Measurements from ENCODE around the gene NTMT2. TPM values are rescaled to one million over a fixed set of nuclear protein-coding genes. Genes with fewer than 3 reads are reported as not detected.
"Not testable (repeated sequence)": the region's sequence is repeated elsewhere in the genome, so short reads cannot be mapped to it uniquely, and the experiment has no call there.

Gene NTMT2
- total RNA-seq: not detected in 2 replicates

- intact Hi-C loops (cut with micrococcal nuclease): no loop called here
Measured at GRCh38 chr1:170145770-170146676, at the start of gene NTMT2. TSS of gene NTMT2 (plus strand) at chr1:170145959. CDS start at chr1:170146108, 149 bp downstream.

GRCh38 chr1:170095976-170096748 is 49.6 kb upstream of the NTMT2 start:
- intact Hi-C loops (cut with micrococcal nuclease): no loop called here

GRCh38 chr1:170096806-170097340 is 48.9 kb upstream of the NTMT2 start:
- intact Hi-C loops (cut with micrococcal nuclease): no loop called here

GRCh38 chr1:170097449-170097948 is 48.3 kb upstream of the NTMT2 start:
- intact Hi-C loops (cut with micrococcal nuclease): no loop called here

- intact Hi-C loops (cut with micrococcal nuclease): not testable (repeated sequence)
Measured at GRCh38 chr1:170113140-170113539, 32.6 kb upstream of the NTMT2 start.

- intact Hi-C loops (cut with micrococcal nuclease): no loop called here
Measured at GRCh38 chr1:170114906-170115305, 30.9 kb upstream of the NTMT2 start.

DNA sequence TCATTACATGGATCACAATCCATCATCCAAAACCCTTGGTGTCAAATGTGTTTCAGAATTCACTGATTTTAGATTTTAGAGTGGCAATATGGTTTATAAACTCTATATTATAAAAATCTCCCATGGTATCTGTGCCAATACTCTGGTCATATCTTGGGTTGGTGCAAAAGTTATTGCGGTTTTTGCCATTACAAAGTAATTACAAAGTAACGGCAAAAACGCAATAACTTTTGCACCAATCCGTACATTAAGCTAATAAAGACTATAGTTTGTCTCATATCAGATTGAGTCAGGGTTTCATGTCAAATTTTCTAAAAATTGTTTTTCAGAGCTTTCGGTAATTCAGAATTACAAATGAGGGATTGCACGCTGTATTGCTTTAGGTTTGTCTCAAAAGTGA is 23.4 kb upstream of the NTMT2 start:
- intact Hi-C loops (cut with micrococcal nuclease): no loop called here

- intact Hi-C loops (cut with micrococcal nuclease): no loop called here
Measured at GRCh38 chr1:170125269-170125668, 20.5 kb upstream of the NTMT2 start.

GRCh38 chr1:170126696-170127095 is 19.1 kb upstream of the NTMT2 start:
- intact Hi-C loops (cut with micrococcal nuclease): no loop called here

DNA sequence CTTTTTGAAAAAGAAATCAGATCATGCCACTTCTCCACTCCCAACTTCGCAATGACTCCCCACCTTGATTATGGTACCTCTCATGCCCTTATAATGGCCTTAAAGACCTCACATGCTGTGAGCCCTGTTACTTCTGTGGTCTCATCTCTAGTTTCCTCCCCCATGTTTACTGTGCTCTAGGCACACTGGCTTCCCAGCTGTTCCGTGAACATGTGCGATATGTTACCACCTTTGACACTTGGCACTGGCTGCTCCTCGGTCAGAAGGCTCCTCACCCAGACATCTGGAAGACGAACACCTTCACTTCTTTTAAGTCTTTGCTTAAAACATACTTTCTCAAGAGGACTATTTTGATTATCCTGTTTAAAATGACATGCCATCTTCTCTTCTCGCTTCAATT is 14.3 kb upstream of the NTMT2 start:
- intact Hi-C loops (cut with micrococcal nuclease): no loop called here

GRCh38 chr1:170131984-170132383 is 13.8 kb upstream of the NTMT2 start:
- intact Hi-C loops (cut with micrococcal nuclease): no loop called here

- intact Hi-C loops (cut with micrococcal nuclease): no loop called here
Measured at GRCh38 chr1:170133766-170134495, 11.8 kb upstream of the NTMT2 start.

- intact Hi-C loops (cut with micrococcal nuclease): no loop called here
Measured at GRCh38 chr1:170134521-170134920, 11.2 kb upstream of the NTMT2 start.

DNA sequence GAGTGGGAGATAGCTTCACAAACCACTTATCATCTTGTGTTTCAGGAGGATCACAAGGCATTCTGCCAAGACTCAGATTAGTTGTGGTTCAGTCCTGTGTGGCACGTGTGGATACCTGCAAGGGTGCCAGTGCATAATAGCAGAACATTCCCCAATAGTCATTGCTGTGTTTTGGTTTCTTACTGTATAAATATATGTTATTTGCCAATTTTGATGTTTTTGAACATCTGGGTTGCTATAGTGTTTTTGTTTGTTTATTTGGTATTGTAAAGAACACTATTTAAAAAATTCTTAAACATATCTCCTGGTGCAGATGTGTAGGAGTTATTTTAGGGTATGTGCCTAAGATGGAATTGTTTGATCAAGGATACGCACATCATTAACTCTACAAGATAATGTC is 5.4 kb upstream of the NTMT2 start:
- intact Hi-C loops (cut with micrococcal nuclease): no loop called here

DNA sequence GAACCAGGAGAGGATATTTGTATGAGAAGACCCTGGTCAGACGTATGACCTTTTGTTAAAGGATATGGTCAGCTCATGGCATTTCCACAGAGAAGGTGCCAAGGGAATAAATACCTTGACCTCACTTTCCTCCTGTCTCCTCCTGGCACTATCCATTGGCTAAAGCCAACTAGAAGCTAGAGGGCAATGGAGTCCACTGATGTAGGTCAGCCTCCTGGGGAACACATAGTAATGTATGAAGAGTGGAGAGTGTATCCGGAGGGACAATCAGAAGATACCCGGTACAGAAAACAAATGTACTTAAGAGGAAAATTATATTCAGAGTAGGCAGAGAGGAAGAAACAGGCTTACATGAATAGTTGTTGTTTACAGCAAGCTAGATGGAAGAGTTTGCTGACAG is 698 bp upstream of the NTMT2 start:
- intact Hi-C loops (cut with micrococcal nuclease): no loop called here

GRCh38 chr1:170146720-170147263 is 1.0 kb downstream of the NTMT2 start:
- intact Hi-C loops (cut with micrococcal nuclease): no loop called here

GRCh38 chr1:170149241-170149640 is 3.5 kb downstream of the NTMT2 start:
- intact Hi-C loops (cut with micrococcal nuclease): no loop called here

DNA sequence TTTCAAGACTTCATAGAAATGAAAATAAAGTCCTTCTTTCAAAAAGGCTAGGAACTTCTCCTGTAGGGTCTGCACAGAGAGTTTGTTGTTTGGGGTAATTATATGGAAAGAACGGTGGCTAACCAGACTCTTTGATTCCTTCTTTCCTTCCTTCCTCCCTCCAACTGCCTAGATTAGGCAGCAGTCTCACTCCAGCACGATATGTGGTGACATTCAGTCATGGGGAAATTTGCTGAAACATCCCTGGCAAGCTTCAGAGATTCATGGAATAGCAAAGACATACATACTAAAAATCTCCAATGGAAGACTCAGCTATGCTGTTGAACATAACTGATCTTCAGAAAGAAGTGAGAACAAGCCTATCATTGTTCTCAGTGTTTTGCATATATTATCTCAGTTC is 4.3 kb downstream of the NTMT2 start:
- intact Hi-C loops (cut with micrococcal nuclease): no loop called here

GRCh38 chr1:170150921-170151320 is 5.2 kb downstream of the NTMT2 start:
- intact Hi-C loops (cut with micrococcal nuclease): no loop called here

GRCh38 chr1:170153417-170153816 is 7.7 kb downstream of the NTMT2 start:
- intact Hi-C loops (cut with micrococcal nuclease): no loop called here

DNA sequence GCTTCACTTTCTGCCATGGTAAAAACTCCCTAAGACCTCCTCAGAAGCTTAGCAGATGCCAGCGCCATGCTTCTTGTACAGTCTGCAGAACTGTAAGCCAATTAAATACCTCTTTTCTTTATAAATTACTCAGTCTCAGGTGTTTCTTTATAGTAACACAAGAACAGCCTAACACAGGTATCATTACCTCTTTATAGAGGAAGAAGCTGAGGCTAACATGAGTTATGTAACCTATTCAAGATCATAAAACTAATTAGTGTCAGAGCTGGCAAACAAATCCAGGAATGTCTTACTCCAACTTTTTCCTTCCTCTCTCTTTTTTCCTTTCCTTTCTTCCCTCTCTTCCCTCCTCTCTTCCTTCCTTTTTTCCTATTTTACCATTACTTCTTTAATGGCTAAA is 9.3 kb downstream of the NTMT2 start:
- intact Hi-C loops (cut with micrococcal nuclease): no loop called here
